GM18868 (cell line): ENCODE measurements around the gene TMBIM6.
A peak's percentile ranks its signal among the peaks of the same experiment; 100 is the strongest.

Experiments
- ATAC-seq: cut with Tn5 transposase; IDR thresholded peaks from one replicate; pipeline ENCODE4 v1.9.1; 2021; ENCODE audit warnings: mild to moderate bottlenecking, moderate library complexity; ENCODE audit not compliant: unreplicated experiment

TMBIM6 gene

GRCh38 chr12:49796155-49796554 lies 54.8 kb downstream of the TMBIM6 start:
- ATAC-seq = no peak

- ATAC-seq = no peak
Measured at GRCh38 chr12:49796606-49797448, 55.5 kb downstream of the TMBIM6 start.

- ATAC-seq = no peak
Measured at GRCh38 chr12:49797449-49797776, 56.1 kb downstream of the TMBIM6 start.

DNA sequence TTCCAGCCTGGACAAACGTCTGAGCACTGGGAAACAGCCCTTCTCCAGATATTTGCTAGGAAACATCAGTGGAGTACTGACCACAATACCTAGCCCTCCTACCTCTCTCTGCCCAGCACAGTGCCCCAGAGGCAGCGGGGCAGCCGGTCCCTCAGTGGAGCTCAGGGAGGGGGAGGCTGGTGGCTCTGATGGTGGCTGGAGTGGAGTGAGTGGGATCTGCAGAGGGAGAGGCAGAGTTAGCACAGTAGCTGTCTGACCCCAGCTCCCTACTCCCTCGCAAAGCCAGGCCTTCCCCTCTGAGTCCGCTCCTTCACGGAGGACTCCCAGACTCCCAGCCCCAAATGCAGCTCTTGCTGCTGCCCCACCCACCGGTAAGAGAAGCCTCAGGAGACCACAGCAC lies 56.9 kb downstream of the TMBIM6 start:
- no peak for ATAC-seq

- no peak for ATAC-seq
Measured at GRCh38 chr12:49798934-49799333, 57.6 kb downstream of the TMBIM6 start.

- no peak for ATAC-seq
Measured at GRCh38 chr12:49800421-49801140, 59.2 kb downstream of the TMBIM6 start.

GRCh38 chr12:49801141-49802063 lies 60.0 kb downstream of the TMBIM6 start:
- ATAC-seq = no peak

DNA sequence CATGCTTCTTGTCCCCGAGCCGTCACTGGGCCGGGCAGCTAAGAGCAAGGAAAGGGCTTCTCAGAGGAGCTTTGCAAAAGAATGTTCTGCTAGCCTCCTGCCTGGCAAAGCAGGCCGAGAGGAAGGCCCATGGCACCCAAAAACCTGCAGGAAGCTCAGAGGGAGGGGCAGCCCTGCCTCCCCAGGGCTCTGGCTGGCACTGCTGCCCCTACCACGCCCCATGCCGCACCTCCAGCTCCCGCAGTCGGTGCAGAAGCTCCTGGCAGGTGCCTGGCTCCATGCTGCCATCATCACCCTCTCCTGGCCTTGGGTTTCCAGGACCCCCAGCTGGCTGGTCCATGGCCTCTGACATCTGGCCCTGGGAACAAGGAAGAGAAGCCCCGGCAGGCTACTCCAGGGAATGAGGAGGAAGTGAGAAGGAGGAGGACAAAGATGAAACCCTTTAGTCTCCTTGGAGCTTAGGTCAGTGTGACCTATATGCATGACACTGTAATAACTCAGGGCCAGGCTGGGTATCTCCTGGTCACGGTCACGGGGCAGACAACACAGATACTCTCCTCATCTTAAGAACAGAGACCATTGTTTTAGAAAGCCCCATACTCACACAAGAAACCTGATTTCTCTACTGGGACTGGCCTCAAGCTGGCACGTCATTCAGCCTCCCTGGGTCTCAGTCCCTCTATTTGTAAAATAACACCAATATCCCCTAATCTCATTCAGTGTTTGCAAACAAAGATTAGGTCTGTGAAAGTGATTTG lies 62.5 kb downstream of the TMBIM6 start:
- no peak for ATAC-seq

GRCh38 chr12:49804821-49805220 lies 63.5 kb downstream of the TMBIM6 start:
- no peak for ATAC-seq

DNA sequence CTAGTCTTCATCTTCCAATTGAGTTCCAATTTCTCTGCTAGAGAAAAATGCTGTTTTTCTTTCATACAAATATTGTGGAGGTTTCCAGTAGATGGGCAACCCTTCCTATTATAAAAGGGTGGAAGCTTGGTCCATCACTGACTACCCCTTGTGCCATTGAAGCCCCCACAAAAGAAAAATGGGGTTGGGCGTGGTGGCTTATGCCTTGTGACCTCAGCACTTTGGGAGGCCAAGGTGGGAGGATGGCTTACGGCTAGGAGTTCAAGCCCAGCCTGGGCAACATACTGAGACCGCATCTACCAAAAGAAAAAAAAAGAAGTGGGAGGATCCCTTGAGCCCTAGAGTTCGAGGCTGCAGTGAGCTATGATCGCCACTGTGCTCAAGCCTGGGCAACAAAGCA lies 64.1 kb downstream of the TMBIM6 start:
- ATAC-seq = no peak

GRCh38 chr12:49806321-49806813 lies 65.0 kb downstream of the TMBIM6 start:
- no peak for ATAC-seq

- no peak for ATAC-seq
Measured at GRCh38 chr12:49806877-49807276, 65.5 kb downstream of the TMBIM6 start.

DNA sequence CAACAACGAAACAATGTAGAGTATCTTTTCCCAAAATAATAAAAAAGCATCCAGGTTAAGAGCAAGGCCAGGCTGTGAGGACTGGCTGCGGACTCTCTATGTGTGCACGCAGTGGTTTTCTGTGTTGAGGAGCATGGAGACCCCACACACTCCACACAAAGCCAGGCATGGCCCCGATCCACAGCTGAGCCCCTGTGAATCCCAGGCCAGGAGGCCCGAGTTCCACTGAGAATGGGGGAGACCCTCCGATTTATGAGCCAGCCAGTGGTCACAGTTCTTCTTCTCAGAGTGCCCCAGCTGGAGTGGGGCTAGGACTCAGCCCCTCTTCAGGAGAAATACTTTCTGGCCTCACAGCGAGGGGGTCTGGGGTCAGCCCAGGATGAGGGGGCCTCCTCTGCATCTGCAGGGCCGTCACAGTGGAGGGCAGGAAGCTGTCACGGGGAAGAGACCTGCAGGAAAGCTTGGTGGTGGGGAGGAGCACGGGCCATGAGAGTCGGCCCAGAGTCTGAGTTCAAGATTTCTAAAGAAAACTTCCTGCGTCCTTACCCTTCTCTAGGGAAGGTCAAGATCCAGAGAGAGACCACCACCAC lies 66.7 kb downstream of the TMBIM6 start:
- ATAC-seq = no peak

DNA sequence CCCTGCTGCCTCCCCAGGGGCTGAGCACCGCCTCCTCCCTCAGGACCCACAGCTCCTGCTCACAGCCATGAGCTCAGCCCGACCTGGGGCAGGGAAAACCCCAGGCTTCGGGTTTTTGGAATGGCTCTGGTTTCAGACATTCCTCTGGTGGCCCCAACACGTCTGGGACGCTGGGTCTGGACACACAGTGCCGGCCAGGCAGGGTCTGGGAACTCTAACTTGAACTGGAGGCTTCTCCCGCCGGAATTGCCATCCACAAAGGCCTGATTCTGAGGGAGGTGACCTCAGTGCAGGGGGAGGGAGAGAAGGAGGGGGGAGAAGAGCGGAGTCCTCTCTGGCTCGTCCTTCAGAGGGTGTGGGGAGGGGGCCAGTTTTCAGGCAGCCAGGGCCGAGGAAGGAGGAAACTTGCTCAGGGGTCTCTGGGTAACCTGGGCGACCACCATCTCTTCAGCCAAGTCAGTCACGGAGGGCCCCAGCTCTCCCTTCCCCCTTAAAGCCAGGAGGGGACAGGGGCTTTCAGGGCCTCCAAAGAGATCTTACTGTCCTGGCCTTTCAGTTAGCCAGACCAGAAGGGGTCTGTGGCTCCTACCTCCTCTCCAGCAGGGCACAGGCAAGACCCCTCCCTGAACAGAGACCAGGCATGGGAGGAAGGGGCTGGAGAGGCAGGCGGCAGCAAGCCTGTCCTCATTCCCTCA lies 67.5 kb downstream of the TMBIM6 start:
- no peak for ATAC-seq

DNA sequence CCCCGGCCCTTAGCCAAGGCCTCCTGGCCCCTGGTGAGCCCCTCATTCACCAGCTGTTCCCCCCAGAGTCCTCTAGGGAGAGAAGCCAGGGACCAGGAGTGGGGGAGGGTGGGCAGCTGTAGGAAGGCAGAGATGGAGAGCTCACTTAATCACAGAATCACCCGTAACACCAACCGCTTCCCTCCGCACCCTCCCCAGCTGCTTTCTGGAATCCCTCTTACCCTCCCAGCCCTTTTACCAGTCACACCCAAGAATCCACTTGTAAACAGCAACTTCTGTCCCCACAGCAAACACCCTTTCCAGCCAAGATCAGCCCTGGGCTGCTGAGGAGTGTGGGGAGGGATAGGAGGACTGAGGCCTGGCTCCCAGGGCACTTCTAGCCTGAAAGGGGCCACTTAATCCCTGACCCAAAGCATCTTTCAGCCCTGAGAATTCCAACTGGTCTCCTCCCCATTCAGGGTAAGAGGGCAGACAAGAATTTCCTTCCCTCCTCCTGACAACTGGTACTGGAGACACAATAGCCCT lies 68.1 kb downstream of the TMBIM6 start:
- no peak for ATAC-seq

- no peak for ATAC-seq
Measured at GRCh38 chr12:49809906-49810389, 68.6 kb downstream of the TMBIM6 start.

DNA sequence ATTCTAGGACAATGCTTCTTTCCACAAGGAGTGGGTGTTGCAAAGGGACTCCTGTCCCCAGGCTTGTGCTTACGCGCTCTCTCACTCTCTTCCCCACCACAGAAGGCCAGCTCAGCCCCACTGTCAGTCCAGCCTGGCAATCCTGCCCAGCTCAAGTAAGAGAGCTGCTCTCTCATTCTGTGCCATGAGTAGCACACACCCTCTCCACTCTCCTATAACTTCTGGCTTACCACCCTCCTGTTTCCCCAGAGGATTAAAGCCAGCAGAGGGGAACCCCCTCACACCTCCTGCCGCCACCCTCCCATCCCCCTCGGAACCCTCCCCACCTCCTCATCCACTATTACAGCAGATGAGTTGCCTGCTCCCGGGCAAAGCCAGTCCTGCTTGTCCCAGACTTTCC lies 69.8 kb downstream of the TMBIM6 start:
- ATAC-seq = no peak

- ATAC-seq = peak; percentile 53
Measured at GRCh38 chr12:49811961-49812401, 70.6 kb downstream of the TMBIM6 start.

GRCh38 chr12:49813131-49813530 lies 71.8 kb downstream of the TMBIM6 start:
- no peak for ATAC-seq
